Endothelial cell of umbilical vein (primary cell): ENCODE measurements around the gene GRK6. TPM values are rescaled to one million over a fixed set of nuclear protein-coding genes. Genes with fewer than 3 reads are reported as not detected.

Source experiments
- BruUV-seq: library from RNA; stranded (reverse); fragments of 400-500 nt; replicated peaks from 2 replicates; lab custom pipeline; 2021; lab: Mats Ljungman, UMichigan
- CTCF ChIA-PET: fragments of 300-600, 350-600 bp; sonication (Branson Sonifier 250); formaldehyde crosslinking; loops from one replicate; lab custom pipeline; 2021; ENCODE audit warnings: antibody characterized with exemption, inconsistent platforms; lab: Charles Lee
- POLR2A ChIA-PET: fragments of 300-600, 350-600 bp; sonication (Branson Sonifier 250); formaldehyde crosslinking; loops from one replicate; lab custom pipeline; 2021; ENCODE audit warnings: antibody characterized with exemption, inconsistent platforms; lab: Charles Lee
- DNase-seq: peaks from one replicate; pipeline ENCODE4 v3.0.0-alpha.2; 2011; ENCODE audit warnings: low read depth, low spot score
- FAIRE-seq: peaks from 2 replicates; lab custom pipeline; 2011; peaks lifted over from hg19 to GRCh38; lab: Jason Lieb, UNC
- H2AFZ ChIP-seq: 2 replicates; pipeline ENCODE4 v1.6.0; 2012; ENCODE audit warnings: low read depth, low read length, control low read depth, inconsistent platforms
- H3K27ac ChIP-seq: 2 replicates; pipeline ENCODE4 v1.5.1; 2011; ENCODE audit warnings: low read depth, mild to moderate bottlenecking, control low read depth, low read length, moderate library complexity; ENCODE audit not compliant: insufficient read depth
- H3K27me3 ChIP-seq, 2 experiments: 2 replicates each; pipeline versions ENCODE4 v1.6.0 to v1.6.1; 2011; ENCODE audit warnings: low read length in 2 of 2, mixed read lengths in 1 of 2; ENCODE audit not compliant: control insufficient read depth in 2 of 2, insufficient read depth in 2 of 2
- H3K36me3 ChIP-seq, 2 experiments: 2 replicates in 1 of 2; 3 replicates in 1 of 2; pipeline ENCODE4 v1.5.1; 2011; ENCODE audit warnings: low read length in 2 of 2, mild to moderate bottlenecking in 1 of 2, moderate library complexity in 1 of 2; ENCODE audit not compliant: control insufficient read depth in 2 of 2, insufficient read depth in 2 of 2; ENCODE audit errors: extremely low read depth in 1 of 2
- H3K4me1 ChIP-seq: 3 replicates; pipeline ENCODE4 v1.5.1; 2011; ENCODE audit warnings: mild to moderate bottlenecking, low read length; ENCODE audit not compliant: control insufficient read depth, insufficient read depth; ENCODE audit errors: extremely low read depth
- H3K4me2 ChIP-seq: 2 replicates; pipeline ENCODE4 v1.6.1; 2011; ENCODE audit warnings: low read length, control low read depth, mixed read lengths; ENCODE audit not compliant: insufficient read depth
- H3K4me3 ChIP-seq, 3 experiments: fragments of 200-600 bp in 1 of 3; sonication (generic), shearing (Covaris generic) in 1 of 3; replicated peaks in 1 of 3; 2 replicates each; pipeline ENCODE4 v1.5.1; 2011 to 2016; ENCODE audit warnings: control low read depth in 3 of 3, low read length in 3 of 3, mild to moderate bottlenecking in 2 of 3, inconsistent platforms in 1 of 3, low read depth in 1 of 3, moderate library complexity in 1 of 3; ENCODE audit not compliant: insufficient read depth in 1 of 3
- H3K79me2 ChIP-seq: 2 replicates; pipeline ENCODE4 v1.6.0; 2012; ENCODE audit warnings: low read length, inconsistent platforms; ENCODE audit not compliant: control insufficient read depth, insufficient read depth
- H3K9ac ChIP-seq: replicated peaks from 2 replicates; pipeline ENCODE3; 2011; ENCODE audit warnings: low read length, control low read depth; ENCODE audit not compliant: insufficient read depth; ENCODE audit errors: extremely low read depth
- H3K9me1 ChIP-seq: replicated peaks from 3 replicates; pipeline ENCODE4 v1.6.0; 2011; ENCODE audit warnings: mild to moderate bottlenecking, low read length; ENCODE audit not compliant: control insufficient read depth, insufficient read depth; ENCODE audit errors: extremely low read depth
- H3K9me3 ChIP-seq: replicated peaks from 2 replicates; pipeline ENCODE4 v1.5.1; 2012; ENCODE audit warnings: low read length, inconsistent platforms; ENCODE audit not compliant: control insufficient read depth, insufficient read depth
- H4K20me1 ChIP-seq: replicated peaks from 2 replicates; pipeline ENCODE3; 2011; ENCODE audit warnings: mild to moderate bottlenecking, low read length; ENCODE audit not compliant: control insufficient read depth, insufficient read depth; ENCODE audit errors: extremely low read depth
- FOS ChIP-seq: IDR thresholded peaks from 2 replicates; pipeline ENCODE4 v1.6.1; 2011; ENCODE audit warnings: mild to moderate bottlenecking, low read length, moderate library complexity, borderline replicate concordance; ENCODE audit not compliant: insufficient read depth
- dilution Hi-C: fragments of 300-500 bp; cut with MboI; formaldehyde crosslinking; loops from one replicate; pipeline ENCODE4 v1.15.0; 2019; ENCODE audit warnings: low sequenced_read_pairs; ENCODE audit not compliant: extremely low pct_ligation_motif_present
- intact Hi-C: fragments of 100-400 bp; cut with micrococcal nuclease; formaldehyde crosslinking; loops from one replicate; pipeline ENCODE4 v1.10.0; 2022
- polyA plus RNA-seq, 4 experiments: library from polyadenylated mRNA; depleted of rRNA in 3 of 4; stranded (reverse) in 3 of 4; unstranded in 1 of 4; fragments of >200 nt; gene quantifications; 2 replicates each; pipeline versions ENCODE4 v1.2.1 to v1.2.3, GENCODE V29; 2011 to 2012; ENCODE audit warnings: missing spikeins in 1 of 4
- total RNA-seq: library from RNA; stranded (reverse); gene quantifications from 2 replicates; pipeline ENCODE4 v1.2.3, GENCODE V29; 2021
- TF ChIP-seq, protein P1 (sequence below), 2 donors: IDR thresholded peaks; 1 replicate in 1 of 2; 2 replicates in 1 of 2; pipeline ENCODE4 v1.5.1; 2011; ENCODE audit warnings: low read length in 2 of 2, mild to moderate bottlenecking in 2 of 2, moderate library complexity in 2 of 2, control low read depth in 1 of 2, inconsistent platforms in 1 of 2, low read depth in 1 of 2; ENCODE audit not compliant: insufficient read depth in 1 of 2; ENCODE audit errors: extremely low read depth in 1 of 2

The GRK6 gene
- total and polyA plus RNA-seq, 2 donors (not counting 3 experiments of a cell fraction or from before 2014, with no cell fraction given): 28.9 to 36.4 TPM

DNA sequence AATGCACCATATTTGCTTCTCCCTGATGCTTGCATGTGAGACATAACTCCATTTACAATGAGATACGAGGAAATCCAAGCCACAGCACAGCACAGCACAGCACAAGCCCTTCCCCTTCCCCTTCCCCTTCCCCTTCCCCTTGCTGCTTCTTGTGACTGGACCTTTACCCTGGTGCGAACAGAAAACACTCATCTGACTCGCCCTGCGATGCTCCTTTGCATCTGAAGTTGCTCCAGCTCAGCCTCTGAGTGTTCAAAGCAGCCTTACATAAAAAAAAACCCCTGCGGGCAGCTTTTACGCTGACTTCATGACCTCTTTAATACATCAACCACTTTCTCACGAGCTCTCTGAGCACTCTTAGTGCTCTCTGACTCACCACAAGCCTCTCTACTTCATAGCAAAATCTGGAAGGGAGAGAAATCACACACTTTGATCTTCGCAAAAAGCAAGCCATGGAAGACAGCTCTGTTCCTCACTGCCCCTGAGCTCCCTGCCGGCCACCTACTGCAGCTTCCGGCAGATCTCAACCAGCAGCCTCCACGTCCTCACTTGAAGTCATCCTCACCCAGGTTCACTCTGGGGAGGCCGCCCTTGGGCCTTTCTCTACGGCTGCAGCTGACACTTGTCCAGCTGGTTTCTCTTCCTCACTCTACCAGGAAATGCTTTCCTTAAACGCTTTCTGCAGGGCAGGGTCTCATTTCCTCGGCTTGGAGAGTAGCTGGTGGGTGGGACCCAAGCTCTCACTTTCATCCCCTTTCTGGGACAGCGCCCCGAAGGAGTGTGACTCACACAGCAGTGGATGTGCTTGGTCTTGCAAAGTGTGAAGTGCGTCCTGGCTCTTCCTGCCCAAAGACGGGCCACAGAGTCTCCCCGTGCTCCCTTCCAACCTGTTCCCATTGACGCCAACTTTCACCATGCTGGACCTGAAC lies 37.0 kb upstream of the GRK6 start:
- Histone ChIP-seq H3K4me3 (no peak overlapping the region), H3K27ac (no peak overlapping the region), H3K9ac (no peak overlapping the region), H3K27me3 (no peaks in the 10 kb centered on the region), H3K9me1 (no peaks in the 10 kb centered on the region), H3K36me3 (no peaks in the 10 kb centered on the region), H3K9me3 (no peaks in the 10 kb centered on the region), H3K79me2 (no peaks in the 10 kb centered on the region), H2AFZ (no peak overlapping the region), H3K4me1 (no peaks in the 10 kb centered on the region), H3K4me2 (no peak overlapping the region), H4K20me1 (no peaks in the 10 kb centered on the region)
- CTCF ChIA-PET: interaction anchor here (1.0 to 5.7 kb wide), 20 partner anchors 11 to 276 kb away, joined by 3 to 246 read pairs (median 10); partner anchors contain the start of genes F12, PFN3 and PRR7
- dilution Hi-C loops (no loop called here), intact Hi-C loops (loop anchor here (1.0 to 5.0 kb wide), 6 partner anchors 37 to 277 kb away; partner anchors contain the start of genes GRK6, LMAN2 and PDLIM7)
- FAIRE-seq: peak; percentile 44
- TF ChIP-seq, protein P1, sequence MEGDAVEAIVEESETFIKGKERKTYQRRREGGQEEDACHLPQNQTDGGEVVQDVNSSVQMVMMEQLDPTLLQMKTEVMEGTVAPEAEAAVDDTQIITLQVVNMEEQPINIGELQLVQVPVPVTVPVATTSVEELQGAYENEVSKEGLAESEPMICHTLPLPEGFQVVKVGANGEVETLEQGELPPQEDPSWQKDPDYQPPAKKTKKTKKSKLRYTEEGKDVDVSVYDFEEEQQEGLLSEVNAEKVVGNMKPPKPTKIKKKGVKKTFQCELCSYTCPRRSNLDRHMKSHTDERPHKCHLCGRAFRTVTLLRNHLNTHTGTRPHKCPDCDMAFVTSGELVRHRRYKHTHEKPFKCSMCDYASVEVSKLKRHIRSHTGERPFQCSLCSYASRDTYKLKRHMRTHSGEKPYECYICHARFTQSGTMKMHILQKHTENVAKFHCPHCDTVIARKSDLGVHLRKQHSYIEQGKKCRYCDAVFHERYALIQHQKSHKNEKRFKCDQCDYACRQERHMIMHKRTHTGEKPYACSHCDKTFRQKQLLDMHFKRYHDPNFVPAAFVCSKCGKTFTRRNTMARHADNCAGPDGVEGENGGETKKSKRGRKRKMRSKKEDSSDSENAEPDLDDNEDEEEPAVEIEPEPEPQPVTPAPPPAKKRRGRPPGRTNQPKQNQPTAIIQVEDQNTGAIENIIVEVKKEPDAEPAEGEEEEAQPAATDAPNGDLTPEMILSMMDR (IDR thresholded peaks at IDR 0.05; ENCODE audit: extremely low read depth in 1 of 2, insufficient read depth in 1 of 2, low read depth in 1 of 2, low read length in 2 of 2): no peak
- TF ChIP-seq FOS: peak; percentile 18
- no TSS peak for BruUV-seq
- no peak for DNase-seq
- POLR2A ChIA-PET: interaction anchor here (2.7 kb wide), 1 partner anchor 66 kb away, joined by 12 read pairs; no protein-coding TSS in a partner anchor
